GM15510 (cell line): ENCODE data around the gene PRKAG1.

Experiments used
- POLR2A ChIP-seq: IDR thresholded peaks from 3 replicates; pipeline ENCODE4 v1.6.1; 2011; ENCODE audit warnings: borderline replicate concordance; ENCODE audit not compliant: insufficient read length; ENCODE audit errors: extremely low read depth

Gene PRKAG1

DNA sequence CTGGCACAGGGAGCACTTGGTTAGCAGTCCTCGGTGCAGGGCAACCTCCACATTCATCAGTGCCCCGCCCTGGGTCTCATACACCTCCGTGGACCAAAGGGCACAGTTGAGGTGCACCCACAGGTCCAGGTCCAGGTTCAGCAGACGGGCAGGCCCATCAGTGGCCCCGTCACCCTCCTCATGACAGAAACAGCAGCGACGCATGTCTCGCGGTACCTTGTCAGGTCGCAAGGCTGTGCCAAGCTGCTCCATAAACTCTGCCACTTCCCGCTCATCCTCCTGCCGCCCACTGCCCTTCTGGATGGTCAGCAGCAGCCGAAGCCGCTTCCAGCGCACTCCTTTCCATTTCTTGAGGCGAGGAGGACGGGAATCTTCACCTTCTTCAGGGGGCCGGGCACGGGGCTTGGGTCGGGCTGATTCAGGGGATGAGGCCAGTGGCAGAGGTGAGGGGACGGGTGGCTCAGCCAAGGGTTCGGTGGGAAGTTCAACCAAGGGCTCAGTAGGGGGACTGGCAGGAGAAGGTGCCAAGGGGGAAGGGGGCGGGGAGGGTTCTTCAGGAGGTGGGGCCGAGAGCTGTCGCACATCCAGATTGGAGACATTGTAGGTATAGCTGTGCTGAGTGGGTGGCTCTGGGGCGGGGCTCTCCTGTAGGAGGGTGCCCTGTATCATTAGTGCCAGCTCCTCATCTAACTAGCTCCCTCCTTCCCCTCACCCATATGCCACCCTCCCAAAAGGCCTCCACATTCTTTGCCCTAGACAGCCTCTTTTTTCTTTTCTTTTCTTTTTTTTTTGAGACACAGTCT is 8.3 kb upstream of the PRKAG1 start:
- TF ChIP-seq POLR2A, result no peak

DNA sequence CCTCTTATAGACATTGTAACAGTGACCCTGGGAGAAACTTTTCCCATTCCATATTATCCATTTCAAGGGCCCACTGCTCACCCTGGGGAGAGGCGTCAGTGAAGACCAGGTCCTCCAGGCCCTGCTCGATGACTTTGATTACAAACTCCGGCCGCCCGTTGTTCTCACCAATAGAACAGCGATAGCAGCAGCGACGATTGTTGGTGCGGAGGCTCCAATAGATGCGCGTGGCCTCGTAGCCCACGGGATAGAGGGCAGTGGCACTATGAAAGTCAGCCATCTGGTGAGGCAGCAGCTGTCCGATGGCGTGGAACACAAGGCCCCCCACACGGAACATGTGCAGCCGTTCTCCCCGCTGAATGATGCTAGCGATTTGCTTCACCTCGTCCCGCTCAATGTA is 7.5 kb upstream of the PRKAG1 start:
- TF ChIP-seq POLR2A, result no peak

DNA sequence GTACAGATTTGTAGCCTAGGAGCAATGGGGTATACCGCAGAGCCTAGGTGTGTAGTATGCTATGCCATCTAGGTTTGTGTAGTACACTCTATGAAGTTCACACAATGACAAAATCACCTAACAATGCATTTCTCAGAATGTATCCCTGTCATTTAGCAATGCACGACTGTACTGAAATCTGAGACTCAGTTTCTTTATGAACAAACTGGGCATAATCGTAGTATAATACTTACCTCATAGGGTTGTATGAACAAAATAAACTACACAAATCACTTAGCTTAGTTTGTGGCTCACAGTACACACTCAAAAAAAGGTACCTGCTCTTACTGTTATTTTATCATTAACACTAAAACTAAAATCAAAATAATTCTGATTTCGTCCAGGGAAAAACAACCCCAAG is 6.9 kb upstream of the PRKAG1 start:
- no peak for TF ChIP-seq POLR2A

DNA sequence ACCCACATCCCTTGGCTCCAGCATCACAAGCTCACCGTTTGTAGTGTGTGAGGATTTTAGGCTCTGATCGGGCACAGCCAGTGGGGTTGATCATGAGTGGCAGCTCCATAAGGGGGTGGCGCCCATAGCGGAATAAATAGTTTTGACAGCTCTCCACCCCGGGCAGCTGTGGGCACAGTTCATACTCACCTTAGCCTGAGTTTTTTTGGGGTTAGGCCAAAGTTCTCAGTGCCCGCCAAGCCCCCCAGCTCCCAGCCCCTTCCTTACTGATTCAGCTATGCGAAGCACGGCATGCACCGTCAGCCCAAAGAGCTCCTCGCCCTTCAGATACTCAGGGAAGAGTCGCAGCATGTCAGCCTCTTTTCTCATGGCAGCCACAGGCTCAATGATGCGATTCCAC is 6.0 kb upstream of the PRKAG1 start:
- TF ChIP-seq POLR2A, result no peak

DNA sequence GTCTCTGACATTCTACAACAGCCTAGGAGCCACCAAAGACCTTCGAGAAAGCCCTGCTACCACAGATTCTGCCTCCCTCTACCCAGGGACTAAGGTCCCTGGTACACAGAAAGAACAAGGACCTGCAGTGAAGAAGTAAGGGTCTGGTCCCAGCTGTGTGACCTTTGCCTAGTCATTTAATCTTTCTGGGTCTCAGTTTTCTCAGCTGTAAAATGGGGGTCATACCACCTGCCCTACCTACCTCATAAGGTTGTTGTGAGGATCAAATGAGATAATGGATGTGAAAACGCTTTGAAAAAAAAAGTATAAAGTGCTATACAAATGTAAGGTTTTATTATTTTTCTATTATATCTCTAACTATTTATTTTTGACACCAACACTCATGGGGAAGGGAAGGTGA is 5.2 kb upstream of the PRKAG1 start:
- TF ChIP-seq POLR2A, result no peak

DNA sequence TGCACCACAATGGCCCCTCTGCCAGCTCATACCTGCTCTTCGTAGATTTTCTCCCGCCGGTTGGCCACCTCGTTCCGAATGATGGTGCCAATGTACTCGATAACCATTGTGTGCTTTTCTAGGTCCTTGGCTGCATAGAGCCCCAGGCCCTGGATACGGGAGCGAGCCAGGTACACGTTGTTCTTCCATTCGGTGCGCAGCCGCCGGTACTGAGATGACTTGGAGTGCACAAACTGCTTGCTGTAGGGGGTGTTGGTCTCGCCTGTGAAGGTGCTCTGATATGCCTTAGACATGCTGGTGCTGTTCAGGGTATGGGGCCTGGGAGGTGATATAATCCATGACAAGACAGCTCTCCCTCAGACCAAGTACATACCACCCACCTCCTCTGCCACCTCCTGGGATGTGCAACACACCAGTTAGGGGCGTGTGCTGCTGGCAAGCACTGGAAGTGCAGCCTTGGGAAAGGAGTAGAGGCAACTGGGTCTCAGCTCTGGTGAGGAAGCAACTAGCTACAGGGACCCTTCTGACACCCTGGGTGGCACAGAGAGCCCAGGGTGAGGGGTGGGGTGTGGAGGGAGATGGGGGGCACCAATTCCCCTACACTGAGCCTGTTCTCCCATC is 4.1 kb upstream of the PRKAG1 start:
- TF ChIP-seq POLR2A, result no peak

DNA sequence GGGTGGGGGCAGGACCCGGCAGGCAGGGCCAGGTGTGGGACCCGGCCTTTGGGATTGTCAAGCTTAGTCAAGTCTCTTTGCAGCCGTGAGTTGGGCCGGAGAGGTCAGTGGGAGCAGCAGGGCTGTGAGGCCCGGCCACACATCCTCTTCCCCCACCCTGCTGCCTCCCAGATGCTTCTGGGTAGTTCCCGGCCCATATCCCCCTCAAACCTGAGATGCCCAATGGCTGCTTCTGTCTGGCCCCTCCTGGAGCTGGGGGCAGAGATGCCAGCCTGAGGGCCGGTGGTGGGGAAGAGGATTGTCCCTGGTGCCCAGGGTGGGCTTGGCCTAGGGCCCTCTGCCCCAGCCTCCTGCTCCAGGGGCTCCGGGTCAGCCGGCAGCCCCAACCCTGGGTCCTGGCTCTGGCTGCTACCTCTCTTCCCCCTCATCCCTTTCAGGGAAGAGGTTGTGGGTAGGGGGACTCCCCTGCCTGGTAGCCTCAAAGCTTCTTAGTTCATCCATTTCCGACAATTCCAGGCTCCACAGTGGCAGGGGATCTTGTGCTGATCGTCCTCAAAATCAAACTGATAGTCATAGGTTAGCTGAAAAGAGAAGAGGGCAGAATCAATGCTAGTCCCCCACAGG is 2.8 kb upstream of the PRKAG1 start:
- no peak for TF ChIP-seq POLR2A

DNA sequence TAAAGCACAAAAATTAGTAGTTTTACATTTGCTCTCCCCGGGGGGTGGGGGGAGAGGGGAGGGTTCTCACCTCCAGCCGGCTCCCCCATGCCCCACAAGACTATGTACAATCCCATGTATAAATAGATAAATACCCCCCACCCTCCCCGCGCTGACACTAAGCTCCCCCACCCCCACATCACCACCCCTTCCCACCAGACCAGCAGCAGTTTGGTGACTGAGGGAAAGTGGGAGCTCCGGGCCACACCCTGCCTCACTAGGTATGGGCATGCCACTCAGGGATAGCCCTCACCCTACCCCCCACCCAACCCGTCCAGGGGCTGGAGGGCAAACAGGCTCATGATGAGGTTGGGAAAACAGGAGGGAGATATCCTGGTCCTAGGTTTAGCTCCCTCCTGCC is 1.9 kb upstream of the PRKAG1 start:
- TF ChIP-seq POLR2A, result no peak

DNA sequence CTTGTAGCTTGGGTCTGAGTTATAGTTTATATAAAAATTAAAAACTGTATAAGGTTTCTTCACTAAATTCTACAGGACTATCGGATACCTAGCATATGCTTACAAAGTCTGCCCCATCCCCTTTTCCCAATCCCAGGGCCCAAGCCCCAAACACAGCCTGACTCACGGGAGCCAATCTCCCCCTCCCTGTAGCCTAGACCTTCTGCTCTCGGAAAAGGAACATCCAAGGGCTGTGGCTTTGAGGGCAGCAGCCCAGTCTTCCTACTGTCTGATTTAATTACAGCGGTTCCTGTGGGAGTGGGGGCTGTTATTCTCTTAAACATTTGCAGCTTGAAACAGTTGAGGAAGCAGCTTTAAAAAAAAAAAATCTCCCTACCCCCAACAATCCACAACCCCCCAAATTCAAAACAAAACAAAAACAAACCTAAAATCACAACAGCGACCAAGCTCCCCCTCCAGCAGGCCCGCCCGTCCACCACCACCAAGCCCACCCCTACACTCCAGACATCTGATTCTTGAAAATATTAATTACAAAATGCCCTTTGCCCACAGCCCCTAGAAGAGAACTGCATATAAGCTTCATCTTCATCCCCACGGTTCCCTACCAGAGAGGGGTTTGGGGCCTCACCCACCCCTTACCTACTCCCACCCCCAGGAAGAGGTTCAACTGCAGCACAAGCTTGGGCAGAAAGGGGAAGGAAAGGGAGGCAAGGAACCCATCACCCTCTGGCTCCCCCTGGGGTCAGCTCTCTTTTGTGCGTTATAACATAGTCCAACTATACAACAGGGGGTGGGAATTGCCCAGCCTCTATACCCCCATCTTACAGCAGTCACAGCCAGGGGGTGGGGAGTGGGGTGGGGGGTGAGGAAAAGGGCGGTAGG is 1.1 kb upstream of the PRKAG1 start:
- no peak for TF ChIP-seq POLR2A

DNA sequence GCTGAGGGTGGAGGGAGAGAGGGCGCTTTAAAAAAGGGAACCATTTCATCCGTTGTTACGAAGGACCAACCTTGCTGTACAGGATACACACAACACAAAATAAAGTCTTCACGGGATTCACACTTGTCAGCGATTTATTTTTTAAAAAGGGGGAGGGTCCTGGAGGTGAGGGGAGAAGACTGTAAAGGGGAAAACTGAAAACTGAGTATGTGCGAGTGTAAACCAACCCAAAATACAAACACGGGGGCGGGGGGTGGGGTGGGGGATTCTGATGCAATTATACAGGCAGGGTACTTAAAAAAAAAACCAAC is 499 bp upstream of the PRKAG1 start:
- no peak for TF ChIP-seq POLR2A

DNA sequence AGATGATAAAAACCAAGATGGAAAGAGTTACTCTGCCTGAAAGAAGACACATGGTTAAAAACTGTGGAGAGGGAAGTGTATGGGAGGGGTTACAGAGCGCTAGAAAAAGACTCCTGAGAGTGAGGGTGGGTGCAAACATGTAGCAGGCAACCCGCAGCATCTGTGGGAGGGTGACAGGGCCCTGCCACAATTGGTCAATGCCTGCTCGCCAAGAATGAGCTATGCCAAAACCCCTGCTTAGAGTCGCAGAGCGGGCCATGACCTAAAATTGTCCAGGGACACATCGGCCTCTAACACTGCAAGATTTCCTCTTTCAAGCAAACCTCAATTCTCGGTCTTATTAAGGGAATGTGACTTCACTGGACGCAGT is 700 bp downstream of the PRKAG1 start:
- no peak for TF ChIP-seq POLR2A

DNA sequence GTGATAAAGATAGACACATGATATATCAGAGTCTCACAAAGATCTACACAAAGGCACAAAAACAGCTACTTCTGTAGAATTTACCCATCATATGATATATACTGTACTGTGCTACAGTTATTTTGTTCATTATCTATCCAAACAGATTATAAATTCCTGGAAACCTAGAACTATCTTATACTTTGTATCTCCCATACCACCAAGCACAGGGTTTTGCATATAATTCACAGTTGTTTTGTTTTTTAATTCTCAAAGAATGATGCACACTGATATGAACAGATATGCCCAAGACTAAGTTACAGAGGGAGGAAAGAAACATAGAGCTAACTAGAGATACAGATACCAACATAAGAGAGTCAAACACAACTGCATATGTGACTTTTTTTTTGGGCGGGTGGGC is 3.4 kb downstream of the PRKAG1 start:
- no peak for TF ChIP-seq POLR2A

DNA sequence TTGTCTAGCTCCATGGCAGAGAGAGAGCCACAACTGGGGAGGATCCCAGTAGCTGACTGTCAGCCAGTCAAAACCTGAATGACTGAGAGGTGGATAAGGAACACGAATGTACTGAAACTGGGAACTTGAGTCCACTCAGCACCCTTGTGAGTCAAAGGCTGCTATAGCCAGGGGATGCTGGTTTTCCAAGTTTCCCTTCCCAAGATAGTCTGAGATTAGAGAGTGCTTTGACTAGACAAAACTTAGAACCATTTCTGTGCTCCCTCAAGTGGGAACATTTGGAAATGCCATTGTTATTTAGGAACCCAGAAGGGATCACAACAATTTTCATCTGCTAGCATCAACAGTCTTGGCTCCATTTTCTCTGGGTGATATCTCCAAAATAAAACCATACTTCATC is 4.0 kb downstream of the PRKAG1 start:
- no peak for TF ChIP-seq POLR2A

DNA sequence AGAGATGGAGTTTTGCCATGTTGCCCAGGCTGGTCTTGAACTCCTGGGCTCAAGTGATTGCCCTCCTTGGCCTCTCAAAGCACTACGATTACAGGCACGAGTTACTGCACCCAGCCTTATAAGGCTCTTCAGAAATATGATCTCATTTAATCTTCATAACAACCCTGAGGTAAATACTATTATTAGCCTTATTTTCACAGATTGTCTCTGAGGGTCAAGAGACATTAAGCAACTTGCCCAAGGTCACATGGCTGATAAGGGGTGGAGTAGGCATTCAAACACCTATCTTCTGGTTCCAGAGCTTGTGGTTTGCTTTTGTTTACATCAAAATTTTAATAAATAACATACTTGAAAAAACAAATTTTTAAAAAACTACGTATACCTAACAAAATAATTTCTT is 5.1 kb downstream of the PRKAG1 start:
- TF ChIP-seq POLR2A, result no peak

DNA sequence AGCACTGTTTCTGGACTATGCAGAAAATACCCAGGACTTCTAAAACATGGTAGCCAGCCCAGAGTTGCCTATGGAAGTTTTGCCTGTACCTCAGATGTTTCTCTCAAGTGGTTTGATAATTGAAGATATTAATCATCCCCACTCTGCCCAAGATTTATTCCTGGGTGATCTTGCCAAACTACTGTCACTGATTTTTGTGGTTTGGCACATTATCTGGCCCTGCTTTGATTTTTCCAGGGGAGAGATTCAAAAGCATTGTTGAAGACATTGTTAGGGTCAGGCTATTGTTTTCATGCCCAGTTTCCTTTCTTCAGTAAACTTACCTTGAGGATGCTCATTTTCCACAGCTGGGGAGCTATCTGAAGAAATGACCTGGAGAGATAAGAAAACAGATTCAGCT is 5.8 kb downstream of the PRKAG1 start:
- TF ChIP-seq POLR2A, result no peak
